Measurements from ENCODE around the gene DNAH6.
A peak's percentile ranks its signal among the peaks of the same experiment; 100 is the strongest.
"Not testable (repeated sequence)": the region's sequence is repeated elsewhere in the genome, so short reads cannot be mapped to it uniquely, and the experiment has no call there.

Gene DNAH6

GRCh38 chr2:84516234-84516986, at the start of gene DNAH6:
TSS of gene DNAH6 (plus strand) at chr2:84516498. CDS start at chr2:84517827, 1,329 bp downstream.
- CTCF ChIA-PET: interaction anchor here (0.6 to 1.0 kb wide), 2 partner anchors 409 to 769 kb away, joined by 3 read pairs; no protein-coding TSS in a partner anchor
- no peak within 1 kb of the TSS for H3K27ac ChIP-seq
- no peak for TF ChIP-seq CTCF (conservative IDR thresholded peaks at IDR 0.05; ENCODE audit: low read depth)
- DNase-seq (ENCODE audit: low spot score): peak; percentile 96
- POLR2A ChIA-PET (ENCODE audit: low non-redundant PET): no interaction called here

- CTCF ChIA-PET: no interaction called here
- POLR2A ChIA-PET (ENCODE audit: low non-redundant PET): no interaction called here
- H3K27ac ChIP-seq: no peak overlapping the region
- no peak for DNase-seq (ENCODE audit: low spot score)
- no peak for TF ChIP-seq CTCF (conservative IDR thresholded peaks at IDR 0.05; ENCODE audit: low read depth)
These were observed 48.9 kb upstream of the DNAH6 start for GRCh38 chr2:84467389-84467788.

GRCh38 chr2:84472423-84472822, 43.9 kb upstream of the DNAH6 start:
- POLR2A ChIA-PET (ENCODE audit: low non-redundant PET); DNase-seq (ENCODE audit: low spot score); CTCF ChIA-PET; H3K27ac ChIP-seq: not testable (repeated sequence)

GRCh38 chr2:84472856-84473565, 43.3 kb upstream of the DNAH6 start:
- no peak for TF ChIP-seq CTCF (conservative IDR thresholded peaks at IDR 0.05; ENCODE audit: low read depth)
- CTCF ChIA-PET: no interaction called here

GRCh38 chr2:84474176-84474575, 42.1 kb upstream of the DNAH6 start:
- TF ChIP-seq CTCF (conservative IDR thresholded peaks at IDR 0.05; ENCODE audit: low read depth): no peak
- CTCF ChIA-PET: no interaction called here
- POLR2A ChIA-PET (ENCODE audit: low non-redundant PET): no interaction called here
- peak; percentile 17 for DNase-seq (ENCODE audit: low spot score)
- no peak overlapping the region for H3K27ac ChIP-seq

More at GRCh38 chr2:84472856-84473565, 43.3 kb upstream of the DNAH6 start:
- POLR2A ChIA-PET (ENCODE audit: low non-redundant PET): no interaction called here
- no peak overlapping the region for H3K27ac ChIP-seq
- no peak for DNase-seq (ENCODE audit: low spot score)

GRCh38 chr2:84477886-84478285, 38.4 kb upstream of the DNAH6 start:
- H3K27ac ChIP-seq: no peak overlapping the region
- ChIA-PET CTCF (interaction anchor here (0.6 kb wide), 1 partner anchor 401 kb away, joined by 3 read pairs; no protein-coding TSS in a partner anchor), POLR2A (ENCODE audit: low non-redundant PET) (interaction anchor here (0.5 kb wide), 1 partner anchor 230 kb away, joined by 3 read pairs; no protein-coding TSS in a partner anchor)
- no peak for DNase-seq (ENCODE audit: low spot score)
- no peak for TF ChIP-seq CTCF (conservative IDR thresholded peaks at IDR 0.05; ENCODE audit: low read depth)

- H3K27ac ChIP-seq: no peak overlapping the region
- ChIA-PET CTCF (no interaction called here), POLR2A (ENCODE audit: low non-redundant PET) (no interaction called here)
- no peak for DNase-seq (ENCODE audit: low spot score)
- no peak for TF ChIP-seq CTCF (conservative IDR thresholded peaks at IDR 0.05; ENCODE audit: low read depth)
These were observed 37.4 kb upstream of the DNAH6 start for GRCh38 chr2:84478867-84479266.

Measured in RWPE1 (cell line).